ENCODE results near the gene RPL35A. TPM values are rescaled to one million over a fixed set of nuclear protein-coding genes. Genes with fewer than 3 reads are reported as not detected.

The RPL35A gene
- total RNA-seq, 6 experiments from 2014 or later, result 832 to 1,041 (median 991) TPM

GRCh38 chr3:197975311-197975710 lies 25.3 kb downstream of the RPL35A start:
- Mint-ChIP-seq H3K27me3 (ENCODE audit: insufficient read depth) (no peaks in the 10 kb centered on the region), H3K4me1 (ENCODE audit: low read depth) (no peaks in the 10 kb centered on the region), H3K4me3 (no peak overlapping the region), H3K36me3 (ENCODE audit: low read depth) (no peaks in the 10 kb centered on the region; the same call in 1 of the 2 replicates), H3K9me3 (peaks cover 15% of the 10 kb centered on the region), H3K27ac (no peak overlapping the region)
- no peak for DNase-seq
- no peak for TF ChIP-seq CTCF (IDR thresholded peaks at IDR 0.05)

- Mint-ChIP-seq H3K27ac (no peak overlapping the region), H3K9me3 (no peaks in the 10 kb centered on the region), H3K4me3 (no peak overlapping the region), H3K4me1 (ENCODE audit: low read depth) (no peaks in the 10 kb centered on the region), H3K27me3 (ENCODE audit: insufficient read depth) (peaks cover 2% of the 10 kb centered on the region; the same call in 1 of the 2 replicates), H3K36me3 (ENCODE audit: low read depth) (no peaks in the 10 kb centered on the region)
- no peak for DNase-seq
- TF ChIP-seq CTCF (IDR thresholded peaks at IDR 0.05), result no peak
These were observed 33.1 kb downstream of the RPL35A start for GRCh38 chr3:197983076-197983475.

GRCh38 chr3:197989651-197990050 lies 39.7 kb downstream of the RPL35A start:
- H3K9me3 Mint-ChIP-seq, result no peaks in the 10 kb centered on the region
- H3K27ac Mint-ChIP-seq, result no peak overlapping the region
- H3K4me1 Mint-ChIP-seq (ENCODE audit: low read depth), result no peaks in the 10 kb centered on the region
- H3K36me3 Mint-ChIP-seq (ENCODE audit: low read depth), result 0 out of 2 replicates have a peak, but pooled peaks cover 11% of the 10 kb centered on the region
- DNase-seq, result no peak
- H3K4me3 Mint-ChIP-seq, result no peak overlapping the region
- no peaks in the 10 kb centered on the region for H3K27me3 Mint-ChIP-seq (ENCODE audit: insufficient read depth)
- no peak for TF ChIP-seq CTCF (IDR thresholded peaks at IDR 0.05)

GRCh38 chr3:197994736-197995135 lies 44.7 kb downstream of the RPL35A start:
- H3K9me3 Mint-ChIP-seq, result no peaks in the 10 kb centered on the region
- 0 out of 2 replicates have a peak, but pooled peaks cover 11% of the 10 kb centered on the region for H3K36me3 Mint-ChIP-seq (ENCODE audit: low read depth)
- no peak for DNase-seq
- H3K27me3 Mint-ChIP-seq (ENCODE audit: insufficient read depth), result no peaks in the 10 kb centered on the region; the same call in 1 of the 2 replicates
- H3K27ac Mint-ChIP-seq, result no peak overlapping the region
- no peak for TF ChIP-seq CTCF (IDR thresholded peaks at IDR 0.05)
- no peak overlapping the region for H3K4me3 Mint-ChIP-seq
- no peaks in the 10 kb centered on the region for H3K4me1 Mint-ChIP-seq (ENCODE audit: low read depth)

GRCh38 chr3:197996855-197997254 lies 46.9 kb downstream of the RPL35A start:
- no peak overlapping the region for H3K27ac Mint-ChIP-seq
- no peak overlapping the region for H3K4me3 Mint-ChIP-seq
- H3K4me1 Mint-ChIP-seq (ENCODE audit: low read depth), result no peaks in the 10 kb centered on the region
- H3K27me3 Mint-ChIP-seq (ENCODE audit: insufficient read depth), result no peaks in the 10 kb centered on the region; the same call in 1 of the 2 replicates
- no peak for TF ChIP-seq CTCF (IDR thresholded peaks at IDR 0.05)
- no peak for DNase-seq
- H3K9me3 Mint-ChIP-seq, result no peaks in the 10 kb centered on the region
- H3K36me3 Mint-ChIP-seq (ENCODE audit: low read depth), result no peaks in the 10 kb centered on the region

- no peak for DNase-seq
- Mint-ChIP-seq H3K4me3 (no peak overlapping the region), H3K27ac (no peak overlapping the region), H3K9me3 (no peaks in the 10 kb centered on the region), H3K27me3 (ENCODE audit: insufficient read depth) (no peaks in the 10 kb centered on the region; the same call in 1 of the 2 replicates), H3K4me1 (ENCODE audit: low read depth) (no peaks in the 10 kb centered on the region), H3K36me3 (ENCODE audit: low read depth) (no peaks in the 10 kb centered on the region)
- no peak for TF ChIP-seq CTCF (IDR thresholded peaks at IDR 0.05)
These were observed 47.9 kb downstream of the RPL35A start for GRCh38 chr3:197997936-197998335.

Measured in HFFc6 (cell line).